H1 (cell line): Measurements from ENCODE around the gene AAMP. TPM values are rescaled to one million over a fixed set of nuclear protein-coding genes. Genes with fewer than 3 reads are reported as not detected.

Source experiments
- CTCF ChIA-PET: fragments of 300-600 bp; sonication (Branson Sonifier 250); formaldehyde crosslinking; loops from one replicate; lab custom pipeline; 2021; ENCODE audit not compliant: partially characterized antibody; lab: Charles Lee
- POLR2A ChIA-PET: fragments of 300-600 bp; sonication (Branson Sonifier 250); formaldehyde crosslinking; loops from one replicate; lab custom pipeline; 2021; ENCODE audit warnings: inconsistent platforms; ENCODE audit not compliant: partially characterized antibody; lab: Charles Lee
- DNase-seq, 2 experiments: peaks; one replicate each; pipeline versions ENCODE4 v3.0.0 to v3.0.0-alpha.2; 2010 to 2022; ENCODE audit warnings: low spot score in 2 of 2, low read depth in 1 of 2, mixed read lengths in 1 of 2
- FAIRE-seq: peaks from 2 replicates; lab custom pipeline; 2011; peaks lifted over from hg19 to GRCh38; lab: Jason Lieb, UNC
- H2AFZ ChIP-seq: 2 replicates; pipeline ENCODE4 v1.8.1; 2012; ENCODE audit warnings: low read length, inconsistent platforms
- H2AK5ac ChIP-seq: 2 replicates; pipeline ENCODE4 v1.6.1; 2013; ENCODE audit warnings: low read depth, low read length
- H2BK120ac ChIP-seq: replicated peaks from 2 replicates; pipeline ENCODE3; 2013; ENCODE audit warnings: low read depth, low read length, inconsistent platforms
- H2BK12ac ChIP-seq: 2 replicates; pipeline ENCODE4 v1.6.1; 2013; ENCODE audit warnings: low read depth, low read length
- H2BK15ac ChIP-seq: 2 replicates; pipeline ENCODE4 v1.6.1; 2013; ENCODE audit warnings: low read length
- H2BK20ac ChIP-seq: 2 replicates; pipeline ENCODE4 v1.6.1; 2013; ENCODE audit warnings: low read length
- H2BK5ac ChIP-seq: 2 replicates; pipeline ENCODE4 v1.6.1; 2013; ENCODE audit warnings: low read depth, low read length
- H3K14ac ChIP-seq: 2 replicates; pipeline ENCODE4 v1.6.1; 2013; ENCODE audit warnings: inconsistent platforms; ENCODE audit not compliant: insufficient read length
- H3K18ac ChIP-seq: 2 replicates; pipeline ENCODE4 v1.6.1; 2013; ENCODE audit warnings: low read length; ENCODE audit errors: extremely low read depth
- H3K23ac ChIP-seq: 2 replicates; pipeline ENCODE4 v1.6.1; 2013; ENCODE audit warnings: inconsistent platforms; ENCODE audit not compliant: insufficient read length
- H3K23me2 ChIP-seq: 2 replicates; pipeline ENCODE4 v1.6.1; 2013; ENCODE audit warnings: low read depth, low read length
- H3K27ac ChIP-seq: 2 replicates; pipeline ENCODE4 v1.6.1; 2011; ENCODE audit warnings: low read depth, low read length, inconsistent platforms
- H3K27me3 ChIP-seq, 4 experiments: replicated peaks in 1 of 4; 1 replicate in 1 of 4; 2 replicates in 3 of 4; pipeline versions ENCODE4 v1.6.1 to v1.8.1; 2011 to 2013; ENCODE audit warnings: low read length in 3 of 4, mild to moderate bottlenecking in 3 of 4, inconsistent platforms in 2 of 4, mixed read lengths in 2 of 4, moderate library complexity in 1 of 4; ENCODE audit not compliant: control insufficient read depth in 3 of 4, insufficient read depth in 3 of 4; ENCODE audit errors: extremely low read depth in 1 of 4
- H3K36me3 ChIP-seq, 4 experiments: 2 replicates each; pipeline versions ENCODE4 v1.6.1 to v1.8.1; 2011 to 2013; ENCODE audit warnings: mild to moderate bottlenecking in 4 of 4, low read length in 3 of 4, moderate library complexity in 2 of 4, control low read depth in 1 of 4, inconsistent platforms in 1 of 4; ENCODE audit not compliant: insufficient read depth in 4 of 4, control insufficient read depth in 2 of 4
- H3K4ac ChIP-seq: replicated peaks from 2 replicates; pipeline ENCODE3; 2013; ENCODE audit warnings: low read length, low read depth, mixed read lengths, inconsistent platforms; ENCODE audit not compliant: insufficient read length
- H3K4me1 ChIP-seq, 4 experiments: replicated peaks in 1 of 4; 1 replicate in 1 of 4; 2 replicates in 3 of 4; pipeline versions ENCODE4 v1.6.1 to v1.8.1; 2011 to 2013; ENCODE audit warnings: low read length in 3 of 4, inconsistent platforms in 2 of 4, mixed read lengths in 1 of 4; ENCODE audit not compliant: insufficient read depth in 4 of 4, control insufficient read depth in 3 of 4
- H3K4me2 ChIP-seq, 2 experiments: 2 replicates each; pipeline versions ENCODE4 v1.6.1 to v1.8.1; 2011 to 2013; ENCODE audit warnings: low read depth in 2 of 2, low read length in 2 of 2, control low read depth in 1 of 2, inconsistent platforms in 1 of 2, mild to moderate bottlenecking in 1 of 2; ENCODE audit not compliant: insufficient read depth in 1 of 2
- H3K4me3 ChIP-seq, 4 experiments: fragments of 200-600, 300-600 bp in 1 of 4; sonication (generic), shearing (Covaris generic), sonication (Bioruptor Twin) in 1 of 4; 2 replicates each; pipeline versions ENCODE4 v1.5.1 to v1.8.1; 2011 to 2016; ENCODE audit warnings: low read length in 4 of 4, low read depth in 3 of 4, control low read depth in 2 of 4, inconsistent platforms in 2 of 4, mild to moderate bottlenecking in 2 of 4, mixed read lengths in 1 of 4, moderate library complexity in 1 of 4; ENCODE audit not compliant: insufficient read depth in 2 of 4; ENCODE audit errors: extremely low read depth in 1 of 4
- H3K56ac ChIP-seq: replicated peaks from 2 replicates; pipeline ENCODE3; 2013; ENCODE audit warnings: low read depth, mild to moderate bottlenecking, mixed read lengths, low read length, inconsistent platforms; ENCODE audit not compliant: insufficient read length
- H3K79me1 ChIP-seq: 2 replicates; pipeline ENCODE4 v1.6.1; 2013; ENCODE audit warnings: low read depth, low read length, control low read depth
- H3K79me2 ChIP-seq, 2 experiments: 2 replicates each; pipeline versions ENCODE4 v1.6.1 to v1.8.1; 2012 to 2013; ENCODE audit warnings: low read length in 2 of 2, mild to moderate bottlenecking in 2 of 2, inconsistent platforms in 1 of 2; ENCODE audit not compliant: insufficient read depth in 2 of 2, control insufficient read depth in 1 of 2
- H3K9ac ChIP-seq, 4 experiments: replicated peaks in 1 of 4; 1 replicate in 1 of 4; 2 replicates in 3 of 4; pipeline versions ENCODE4 v1.6.1 to v1.8.1; 2011 to 2013; ENCODE audit warnings: low read depth in 3 of 4, low read length in 3 of 4, control low read depth in 2 of 4, mild to moderate bottlenecking in 2 of 4, moderate library complexity in 2 of 4, inconsistent platforms in 1 of 4; ENCODE audit errors: extremely low read depth in 1 of 4
- H3K9me3 ChIP-seq, 2 experiments: 2 replicates each; pipeline versions ENCODE4 v1.6.1 to v1.8.1; 2012 to 2013; ENCODE audit warnings: mild to moderate bottlenecking in 2 of 2, moderate library complexity in 2 of 2, control low read depth in 1 of 2, inconsistent platforms in 1 of 2, low read depth in 1 of 2, low read length in 1 of 2, mixed read lengths in 1 of 2; ENCODE audit not compliant: insufficient read depth in 2 of 2
- H4K20me1 ChIP-seq, 2 experiments: replicated peaks in 1 of 2; 2 replicates each; pipeline versions ENCODE3 to v1.8.1; 2011 to 2013; ENCODE audit warnings: inconsistent platforms in 2 of 2, low read length in 2 of 2, mild to moderate bottlenecking in 1 of 2; ENCODE audit not compliant: insufficient read depth in 2 of 2, control insufficient read depth in 1 of 2
- H4K5ac ChIP-seq: 2 replicates; pipeline ENCODE4 v1.6.1; 2013; ENCODE audit warnings: low read length, low read depth, mixed read lengths, inconsistent platforms; ENCODE audit not compliant: insufficient read length
- H4K8ac ChIP-seq: 2 replicates; pipeline ENCODE4 v1.8.0; 2013; ENCODE audit warnings: mild to moderate bottlenecking, moderate library complexity, low read length, inconsistent platforms; ENCODE audit not compliant: insufficient read depth; ENCODE audit errors: extremely low read depth
- H4K91ac ChIP-seq: replicated peaks from 2 replicates; pipeline ENCODE3; 2013; ENCODE audit warnings: low read length, mixed read lengths, inconsistent platforms; ENCODE audit not compliant: insufficient read length
- CBX5 ChIP-seq: fragments of 300-800, 300-1000 bp; sonication (generic); IDR thresholded peaks from 2 replicates; pipeline ENCODE4 v1.7.1; 2016; ENCODE audit warnings: antibody characterized with exemption, low read length, low read depth
- TCF12 ChIP-seq: IDR thresholded peaks from 2 replicates; pipeline ENCODE4 v1.6.1; 2011; ENCODE audit warnings: low read depth, mild to moderate bottlenecking, low read length
- WGBS, 2 experiments: shearing (Covaris generic) in 1 of 2; methylation state at CpG; one replicate each; pipeline versions ENCODE4 v1.1.6 to v1.1.7; 2013 to 2015; ENCODE audit warnings: low lambda C conversion rate in 2 of 2, mixed read lengths in 2 of 2, inconsistent platforms in 1 of 2, low coverage in 1 of 2, missing lambda C conversion rate in 1 of 2; ENCODE audit not compliant: insufficient replicate concordance in 2 of 2, insufficient coverage in 1 of 2, insufficient read length in 1 of 2; ENCODE audit errors: extremely low coverage in 1 of 2, missing lambda C conversion rate in 1 of 2; 5-methylcytosine and 5-hydroxymethylcytosine counted together
- polyA plus RNA-seq, 7 experiments: library from polyadenylated mRNA; depleted of rRNA in 3 of 7; stranded (reverse) in 5 of 7; unstranded in 2 of 7; fragments of >200 nt in 5 of 7; fragments of 200-250 nt in 2 of 7; gene quantifications; 1 replicate in 5 of 7; 2 replicates in 1 of 7; 4 replicates in 1 of 7; pipeline versions ENCODE4 v1.2.1 to v1.2.3, GENCODE V29; 2011 to 2013; ENCODE audit warnings: missing spikeins in 2 of 7, mixed read lengths in 2 of 7
- total RNA-seq: library from RNA; stranded (reverse); fragmentation: NEBNext Ultra II Directional; extraction: Animal tissue kit (Norgen Biotek cat#: 25700); gene quantifications from 2 replicates; pipeline ENCODE4 v1.2.1, GENCODE V29; 2021

The AAMP gene
- total and polyA plus RNA-seq, 2 of the 8 experiments (the other 6 are each of a cell fraction or from before 2014, with no cell fraction given): 119 to 125 TPM

DNA sequence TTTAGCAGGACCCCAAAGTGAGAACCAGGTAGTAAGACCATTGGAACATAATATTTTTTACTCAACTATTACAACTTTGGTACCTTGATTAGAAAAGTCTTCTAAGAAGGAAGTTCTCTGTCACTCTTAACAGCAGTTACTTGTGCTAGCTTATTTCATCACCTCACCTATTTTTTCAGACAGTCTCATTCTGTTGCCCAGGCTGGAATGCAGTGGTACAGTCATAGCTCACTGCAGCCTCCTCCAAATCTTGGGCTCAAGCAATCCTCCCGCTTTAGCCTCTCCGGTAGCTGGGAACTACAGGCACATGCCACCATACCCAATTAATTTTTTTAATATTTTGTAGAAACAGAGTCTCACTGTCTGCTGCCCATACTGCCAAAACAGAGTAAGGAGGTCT lies 34.9 kb downstream of the AAMP start:
- no peak overlapping the region for H4K5ac ChIP-seq
- H3K4me2 ChIP-seq: no peak overlapping the region
- H2BK15ac ChIP-seq: no peak overlapping the region
- no peak overlapping the region for H2BK120ac ChIP-seq
- ChIA-PET CTCF (interaction anchor here (0.8 kb wide), 1 partner anchor 22 kb away, joined by 3 read pairs; no protein-coding TSS in a partner anchor), POLR2A (interaction anchor here (1.0 to 1.1 kb wide), 2 partner anchors 11 to 13 kb away, joined by 3 to 4 read pairs; no protein-coding TSS in a partner anchor)
- no peak overlapping the region for H3K18ac ChIP-seq
- H3K79me2 ChIP-seq: no peaks in the 10 kb centered on the region
- H3K9me3 ChIP-seq: no peaks in the 10 kb centered on the region
- no peak overlapping the region for H2BK5ac ChIP-seq
- peaks cover 23 to 82% (median 60%) of the 10 kb centered on the region in 4 experiments for H3K36me3 ChIP-seq
- no peak overlapping the region for H4K91ac ChIP-seq
- no peak overlapping the region for H2BK12ac ChIP-seq
- H3K23ac ChIP-seq: no peak overlapping the region
- WGBS, 2 experiments: 91% methylated on average over 2 of the region's 2 CpGs; no CpG with 5 or more reads in 1 of the 2 experiments
- H2AFZ ChIP-seq: no peak overlapping the region
- H3K9ac ChIP-seq: no peak overlapping the region
- no peak overlapping the region for H3K56ac ChIP-seq
- FAIRE-seq: no peak
- no peaks in the 10 kb centered on the region for H3K23me2 ChIP-seq
- no peak overlapping the region for H4K8ac ChIP-seq
- no peak overlapping the region for H3K14ac ChIP-seq
- H2BK20ac ChIP-seq: no peak overlapping the region
- H3K4me1 ChIP-seq: no peaks in the 10 kb centered on the region
- H3K4me3 ChIP-seq: no peak overlapping the region
- no peaks in the 10 kb centered on the region for H3K79me1 ChIP-seq
- no peak overlapping the region for H3K4ac ChIP-seq
- no peak for TF ChIP-seq TCF12
- no peak for TF ChIP-seq CBX5
- TF ChIP-seq, all 59 proteins: peak for 0
- Histone ChIP-seq H2AK5ac (no peak overlapping the region), H4K20me1 (peaks cover 0 to 1% of the 10 kb centered on the region in 2 experiments), H3K27ac (no peak overlapping the region), H3K27me3 (no peaks in the 10 kb centered on the region)
- no peak for DNase-seq
